IPS-18a (cell line): ENCODE results near the gene DNAJA2.
"Not testable (repeated sequence)": the region's sequence is repeated elsewhere in the genome, so short reads cannot be mapped to it uniquely, and the experiment has no call there.

Source experiments
- H3K27ac ChIP-seq: one replicate; pipeline ENCODE4 v1.5.1; 2013; ENCODE audit warnings: low read length
- H3K27me3 ChIP-seq: one replicate; pipeline ENCODE4 v1.6.1; 2013; ENCODE audit warnings: mild to moderate bottlenecking, low read length; ENCODE audit not compliant: control insufficient read depth, insufficient read depth
- H3K36me3 ChIP-seq: one replicate; pipeline ENCODE4 v1.6.1; 2013; ENCODE audit warnings: low read depth, low read length; ENCODE audit not compliant: control insufficient read depth
- H3K4me1 ChIP-seq: one replicate; pipeline ENCODE4 v1.6.1; 2013; ENCODE audit warnings: low read depth, low read length; ENCODE audit not compliant: control insufficient read depth
- H3K4me3 ChIP-seq: one replicate; pipeline ENCODE4 v1.5.1; 2013; ENCODE audit warnings: low read length
- H3K9ac ChIP-seq: one replicate; pipeline ENCODE4 v1.6.1; 2013; ENCODE audit warnings: mild to moderate bottlenecking, low read length, moderate library complexity
- H3K9me3 ChIP-seq: one replicate; pipeline ENCODE4 v1.6.1; 2013; ENCODE audit warnings: low read depth, low read length; ENCODE audit not compliant: control insufficient read depth

Gene DNAJA2

DNA sequence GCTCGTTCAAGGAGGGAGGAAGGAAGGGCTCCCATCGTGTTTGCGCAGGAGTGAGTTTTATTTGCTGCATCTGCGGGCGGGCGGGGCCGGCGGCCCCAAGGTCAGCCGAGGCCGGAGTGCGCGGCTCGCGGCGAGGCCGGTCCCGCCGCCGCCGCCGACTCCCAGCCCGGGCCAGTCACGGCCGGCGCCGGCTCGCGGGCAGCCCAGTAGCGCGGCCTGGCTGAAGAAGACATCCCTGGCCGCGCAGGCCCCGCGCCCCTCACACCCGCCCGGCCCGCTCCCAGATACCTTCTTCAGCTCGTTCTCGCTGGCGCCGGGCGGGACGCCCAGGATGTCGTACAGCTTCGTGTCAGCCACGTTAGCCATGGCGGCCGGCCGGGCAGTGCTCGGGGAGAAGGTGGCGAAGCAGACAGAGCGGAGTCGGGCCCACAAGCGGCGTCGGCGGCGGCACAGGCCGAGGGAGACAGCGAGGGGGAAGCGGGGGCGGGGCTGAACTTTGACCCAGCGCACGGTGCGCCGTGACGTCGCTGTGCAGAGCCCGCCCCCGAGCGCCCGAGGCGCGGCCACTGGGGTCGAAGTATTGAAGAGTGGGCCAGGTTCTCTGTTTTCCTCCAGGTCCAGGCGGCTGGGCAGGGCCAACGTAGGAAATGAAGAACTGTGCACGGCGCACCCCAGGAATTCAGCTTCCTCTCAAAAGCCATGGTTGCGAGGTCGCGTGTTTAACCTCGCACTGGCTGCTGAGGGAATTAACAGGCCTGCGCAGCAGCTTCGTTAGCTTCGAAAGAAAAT is at the start of gene DNAJA2:
DNAJA2 (minus strand) TSS at position 468 of the 789 bp plus-strand sequence; CDS start at position 366, 102 bp downstream.
- Histone ChIP-seq H3K27ac (peak within 1 kb of the TSS; percentile 87), H3K4me1 (peaks cover 6% of the 10 kb centered on the region), H3K9me3 (no peaks in the 10 kb centered on the region), H3K36me3 (peaks cover 29% of the 10 kb centered on the region), H3K9ac (peak within 1 kb of the TSS; percentile 84), H3K4me3 (peak within 1 kb of the TSS; percentile 96), H3K27me3 (no peaks in the 10 kb centered on the region)

- no peaks in the 10 kb centered on the region for H3K4me1 ChIP-seq
- H3K4me3 ChIP-seq, result no peak overlapping the region
- no peaks in the 10 kb centered on the region for H3K27me3 ChIP-seq
- H3K9ac ChIP-seq, result no peak overlapping the region
- no peak overlapping the region for H3K27ac ChIP-seq
- no peaks in the 10 kb centered on the region for H3K36me3 ChIP-seq
- H3K9me3 ChIP-seq, result no peaks in the 10 kb centered on the region
Observed at GRCh38 chr16:47019568-47019967, 46.1 kb upstream of the DNAJA2 start.

DNA sequence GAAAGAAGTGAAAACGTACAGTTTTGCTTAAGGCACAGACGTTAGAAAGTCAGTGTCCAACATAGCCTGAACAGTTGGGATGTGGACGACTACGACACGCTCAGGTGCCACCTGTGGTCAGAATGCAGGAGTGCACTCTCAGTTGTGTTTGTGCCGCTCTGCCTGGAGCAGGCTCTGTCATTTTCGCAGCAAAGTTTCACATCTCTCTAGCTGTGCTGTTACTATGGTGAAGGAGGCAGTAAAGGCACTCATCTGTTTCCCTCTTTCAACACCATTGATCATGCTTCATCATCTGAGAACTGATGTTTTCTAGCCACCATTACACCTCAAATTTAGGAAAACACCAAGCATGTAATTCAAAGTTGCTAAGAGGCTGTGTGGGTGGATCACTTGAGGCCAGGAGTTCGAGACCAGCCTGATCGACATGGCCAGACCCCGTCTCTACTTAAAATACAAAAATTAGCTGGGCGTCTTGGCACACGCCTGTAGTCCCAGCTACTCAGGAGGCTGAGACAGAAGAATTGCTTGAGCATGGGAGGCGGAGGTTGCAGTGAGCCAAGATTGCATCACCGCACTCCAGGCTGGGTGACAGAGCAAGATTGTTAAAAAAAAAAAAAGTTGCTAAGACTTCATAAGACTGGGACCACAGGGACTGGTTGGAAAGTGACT is 44.9 kb upstream of the DNAJA2 start:
- Histone ChIP-seq H3K9ac (no peak overlapping the region), H3K9me3 (no peaks in the 10 kb centered on the region), H3K4me3 (no peak overlapping the region), H3K27ac (no peak overlapping the region), H3K36me3 (no peaks in the 10 kb centered on the region), H3K4me1 (no peaks in the 10 kb centered on the region), H3K27me3 (no peaks in the 10 kb centered on the region)

DNA sequence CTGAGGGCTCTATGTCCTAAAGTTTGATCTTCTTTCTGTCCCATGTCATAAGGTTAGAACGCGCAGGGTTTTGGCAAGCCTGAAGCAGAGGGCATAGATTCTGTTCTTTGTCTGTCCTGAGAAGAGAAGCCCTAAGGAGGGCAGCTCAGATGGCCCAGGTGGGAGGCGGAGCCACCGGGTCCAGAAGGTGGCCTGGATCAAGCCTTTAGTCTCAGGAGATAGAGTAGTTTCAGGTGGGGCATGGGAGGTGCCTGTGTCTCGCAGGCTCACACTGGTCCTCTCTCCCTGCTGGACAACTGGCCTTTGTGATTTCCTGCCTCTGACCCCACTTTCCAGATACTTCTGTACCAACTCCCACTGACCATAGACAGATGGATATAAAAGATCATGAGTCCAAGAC is 44.2 kb upstream of the DNAJA2 start:
- Histone ChIP-seq H3K27ac (no peak overlapping the region), H3K4me1 (no peaks in the 10 kb centered on the region), H3K9ac (no peak overlapping the region), H3K4me3 (no peak overlapping the region), H3K9me3 (no peaks in the 10 kb centered on the region), H3K36me3 (no peaks in the 10 kb centered on the region), H3K27me3 (no peaks in the 10 kb centered on the region)

- Histone ChIP-seq H3K9me3 (no peaks in the 10 kb centered on the region), H3K4me3 (no peak overlapping the region), H3K4me1 (no peaks in the 10 kb centered on the region), H3K27ac (no peak overlapping the region), H3K36me3 (no peaks in the 10 kb centered on the region), H3K27me3 (no peaks in the 10 kb centered on the region), H3K9ac (no peak overlapping the region)
Observed at GRCh38 chr16:47016700-47017133, 43.2 kb upstream of the DNAJA2 start.

GRCh38 chr16:47013910-47014309 is 40.4 kb upstream of the DNAJA2 start:
- Histone ChIP-seq H3K4me1 (no peaks in the 10 kb centered on the region), H3K9me3 (no peaks in the 10 kb centered on the region), H3K9ac (no peak overlapping the region), H3K27me3 (no peaks in the 10 kb centered on the region), H3K36me3 (no peaks in the 10 kb centered on the region), H3K27ac (no peak overlapping the region), H3K4me3 (no peak overlapping the region)

DNA sequence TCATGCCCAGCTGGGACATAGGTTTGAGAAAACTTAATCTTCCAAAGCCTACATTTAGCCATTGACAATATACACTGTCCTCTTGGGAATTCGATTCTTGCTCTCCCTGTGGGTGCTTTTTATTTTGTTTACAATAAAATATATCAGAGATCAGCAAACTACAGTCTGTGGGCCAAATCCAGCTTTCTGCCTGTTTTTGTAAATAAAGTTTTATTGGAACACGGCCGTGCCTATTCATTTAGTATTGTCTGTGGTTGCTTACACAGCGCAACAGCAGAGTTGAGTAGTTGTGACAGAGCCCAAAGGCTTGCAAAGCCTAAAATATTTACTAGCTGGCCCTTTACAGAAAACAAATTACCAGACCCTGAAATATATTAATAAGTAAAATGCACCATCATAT is 39.7 kb upstream of the DNAJA2 start:
- no peaks in the 10 kb centered on the region for H3K4me1 ChIP-seq
- H3K9me3 ChIP-seq, result no peaks in the 10 kb centered on the region
- no peak overlapping the region for H3K9ac ChIP-seq
- no peaks in the 10 kb centered on the region for H3K27me3 ChIP-seq
- no peak overlapping the region for H3K27ac ChIP-seq
- no peaks in the 10 kb centered on the region for H3K36me3 ChIP-seq
- no peak overlapping the region for H3K4me3 ChIP-seq

- not testable (repeated sequence) for H3K9me3 ChIP-seq, H3K4me3 ChIP-seq, H3K9ac ChIP-seq, H3K36me3 ChIP-seq, H3K27me3 ChIP-seq, H3K4me1 ChIP-seq, H3K27ac ChIP-seq
Observed at GRCh38 chr16:47010812-47011211, 37.3 kb upstream of the DNAJA2 start.

DNA sequence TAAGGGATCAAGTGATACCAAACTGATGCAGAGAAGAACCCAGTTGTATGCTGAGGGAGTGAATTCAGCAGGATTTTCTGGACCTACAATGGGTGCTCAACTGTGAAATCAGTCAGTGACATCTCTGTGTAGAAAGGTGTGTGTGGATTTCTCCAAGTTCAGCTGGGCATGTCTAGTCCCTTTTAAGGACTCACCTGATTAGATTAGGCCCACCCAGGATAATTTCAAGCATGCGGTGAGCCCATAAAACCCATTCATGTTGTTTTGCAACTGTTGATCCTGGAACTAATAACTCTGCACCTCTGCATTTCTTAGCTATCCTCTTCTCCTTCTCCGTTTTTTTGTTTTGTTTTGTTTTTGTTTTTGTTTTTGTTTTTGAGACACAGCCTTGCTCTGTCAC is 35.1 kb upstream of the DNAJA2 start:
- Histone ChIP-seq H3K27me3 (no peaks in the 10 kb centered on the region), H3K36me3 (no peaks in the 10 kb centered on the region), H3K27ac (no peak overlapping the region), H3K9ac (no peak overlapping the region), H3K4me1 (no peaks in the 10 kb centered on the region), H3K9me3 (no peaks in the 10 kb centered on the region), H3K4me3 (no peak overlapping the region)

DNA sequence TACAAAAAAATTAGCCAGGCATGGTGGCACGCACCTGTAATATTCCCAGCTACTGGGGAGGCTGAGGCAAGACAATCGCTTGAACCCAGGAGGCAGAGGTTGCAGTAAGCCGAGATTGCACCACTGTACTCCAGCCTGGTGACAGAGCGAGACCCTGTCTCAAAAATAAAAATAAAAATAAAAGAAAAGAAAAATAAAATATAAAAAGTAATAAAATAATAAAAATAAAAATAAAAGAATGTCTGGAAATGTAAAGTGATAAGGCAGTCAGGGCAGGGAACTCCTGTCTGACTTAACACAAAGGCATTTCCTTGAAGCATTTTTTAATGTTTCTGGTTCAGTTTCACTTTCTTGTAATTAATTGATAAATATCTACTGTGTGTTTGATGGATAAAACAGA is 34.7 kb upstream of the DNAJA2 start:
- no peak overlapping the region for H3K4me3 ChIP-seq
- H3K4me1 ChIP-seq, result no peaks in the 10 kb centered on the region
- H3K9ac ChIP-seq, result no peak overlapping the region
- H3K36me3 ChIP-seq, result no peaks in the 10 kb centered on the region
- H3K27me3 ChIP-seq, result no peaks in the 10 kb centered on the region
- no peaks in the 10 kb centered on the region for H3K9me3 ChIP-seq
- H3K27ac ChIP-seq, result no peak overlapping the region

- no peaks in the 10 kb centered on the region for H3K9me3 ChIP-seq
- H3K4me3 ChIP-seq, result no peak overlapping the region
- no peaks in the 10 kb centered on the region for H3K36me3 ChIP-seq
- no peaks in the 10 kb centered on the region for H3K27me3 ChIP-seq
- H3K4me1 ChIP-seq, result no peaks in the 10 kb centered on the region
- no peak overlapping the region for H3K27ac ChIP-seq
- no peak overlapping the region for H3K9ac ChIP-seq
Observed at GRCh38 chr16:47004652-47005051, 31.2 kb upstream of the DNAJA2 start.

GRCh38 chr16:47000066-47000465 is 26.6 kb upstream of the DNAJA2 start:
- H3K36me3 ChIP-seq, H3K4me3 ChIP-seq, H3K9ac ChIP-seq, H3K27me3 ChIP-seq, H3K9me3 ChIP-seq, H3K4me1 ChIP-seq, H3K27ac ChIP-seq: not testable (repeated sequence)
